Calu3 (cell line): ENCODE measurements around the gene CCL28. TPM values are rescaled to one million over a fixed set of nuclear protein-coding genes. Genes with fewer than 3 reads are reported as not detected.

Source experiments
- BruUV-seq: library from RNA; stranded (reverse); fragments of 400-500 nt; replicated peaks from 2 replicates; lab custom pipeline; 2021; lab: Mats Ljungman, UMichigan
- CTCF ChIA-PET: fragments of 300-600 bp; sonication (Branson Sonifier 250); formaldehyde crosslinking; loops from one replicate; lab custom pipeline; 2022; ENCODE audit warnings: antibody characterized with exemption; lab: Charles Lee
- DNase-seq: peaks from one replicate; pipeline ENCODE4 v3.0.0; 2022
- H3K27ac Mint-ChIP-seq: one replicate; pipeline ENCODE4 v1.8.0; 2022; ENCODE audit warnings: mixed read lengths; ENCODE audit not compliant: unreplicated experiment
- H3K27me3 Mint-ChIP-seq: one replicate; pipeline ENCODE4 v1.8.0; 2022; ENCODE audit warnings: mixed read lengths; ENCODE audit not compliant: unreplicated experiment
- H3K36me3 Mint-ChIP-seq: one replicate; pipeline ENCODE4 v1.8.0; 2022; ENCODE audit warnings: mild to moderate bottlenecking, moderate library complexity, mixed read lengths; ENCODE audit not compliant: insufficient read depth, unreplicated experiment
- H3K4me1 Mint-ChIP-seq: one replicate; pipeline ENCODE4 v1.8.0; 2022; ENCODE audit warnings: mild to moderate bottlenecking, low read depth, mixed read lengths; ENCODE audit not compliant: unreplicated experiment
- H3K4me3 Mint-ChIP-seq: one replicate; pipeline ENCODE4 v1.8.0; 2022; ENCODE audit warnings: mild to moderate bottlenecking, low read depth, moderate library complexity, mixed read lengths; ENCODE audit not compliant: unreplicated experiment
- H3K9me3 Mint-ChIP-seq: one replicate; pipeline ENCODE4 v1.8.0; 2022; ENCODE audit warnings: low read depth, mixed read lengths; ENCODE audit not compliant: unreplicated experiment
- intact Hi-C: fragments of 100-400 bp; cut with micrococcal nuclease; formaldehyde crosslinking; loops from one replicate; pipeline ENCODE4 v1.10.0; 2022; ENCODE audit not compliant: unreplicated experiment
- total RNA-seq: library from RNA; stranded (reverse); gene quantifications from 2 replicates; pipeline ENCODE4 v1.2.3, GENCODE V29; 2022
- TF ChIP-seq, protein P1 (sequence below): fragments of 200-600 bp; IDR thresholded peaks from one replicate; pipeline ENCODE4 v1.8.0; 2022; ENCODE audit warnings: antibody characterized with exemption; ENCODE audit not compliant: unreplicated experiment

Gene CCL28
- total RNA-seq, 1 experiment from 2014 or later: 12.2 TPM

DNA sequence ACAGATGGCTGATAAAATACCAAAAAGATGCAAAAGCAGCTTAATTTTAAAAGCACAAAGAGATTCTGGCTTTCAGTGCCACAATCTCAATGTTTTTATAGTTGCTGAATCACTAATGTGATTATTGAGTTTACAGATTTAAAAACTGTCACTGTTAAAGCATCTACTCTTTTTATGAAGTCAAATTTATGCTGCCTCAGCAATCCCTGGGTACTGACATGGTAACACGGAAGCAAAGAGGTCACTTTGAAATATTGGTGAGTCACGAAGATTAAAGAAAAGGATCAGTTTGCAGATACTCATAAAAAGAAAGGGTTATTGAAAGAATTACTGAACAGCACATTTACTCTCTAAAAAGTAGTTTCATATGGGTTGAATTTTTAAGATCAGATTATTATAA, 59.3 kb downstream of the CCL28 start:
- TF ChIP-seq, protein P1, sequence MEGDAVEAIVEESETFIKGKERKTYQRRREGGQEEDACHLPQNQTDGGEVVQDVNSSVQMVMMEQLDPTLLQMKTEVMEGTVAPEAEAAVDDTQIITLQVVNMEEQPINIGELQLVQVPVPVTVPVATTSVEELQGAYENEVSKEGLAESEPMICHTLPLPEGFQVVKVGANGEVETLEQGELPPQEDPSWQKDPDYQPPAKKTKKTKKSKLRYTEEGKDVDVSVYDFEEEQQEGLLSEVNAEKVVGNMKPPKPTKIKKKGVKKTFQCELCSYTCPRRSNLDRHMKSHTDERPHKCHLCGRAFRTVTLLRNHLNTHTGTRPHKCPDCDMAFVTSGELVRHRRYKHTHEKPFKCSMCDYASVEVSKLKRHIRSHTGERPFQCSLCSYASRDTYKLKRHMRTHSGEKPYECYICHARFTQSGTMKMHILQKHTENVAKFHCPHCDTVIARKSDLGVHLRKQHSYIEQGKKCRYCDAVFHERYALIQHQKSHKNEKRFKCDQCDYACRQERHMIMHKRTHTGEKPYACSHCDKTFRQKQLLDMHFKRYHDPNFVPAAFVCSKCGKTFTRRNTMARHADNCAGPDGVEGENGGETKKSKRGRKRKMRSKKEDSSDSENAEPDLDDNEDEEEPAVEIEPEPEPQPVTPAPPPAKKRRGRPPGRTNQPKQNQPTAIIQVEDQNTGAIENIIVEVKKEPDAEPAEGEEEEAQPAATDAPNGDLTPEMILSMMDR: no peak
- Mint-ChIP-seq H3K4me1 (peaks cover 8% of the 10 kb centered on the region), H3K27ac (no peak overlapping the region), H3K36me3 (no peaks in the 10 kb centered on the region), H3K27me3 (no peaks in the 10 kb centered on the region), H3K4me3 (no peak overlapping the region), H3K9me3 (peaks cover 2% of the 10 kb centered on the region)
- CTCF ChIA-PET: no interaction called here
- intact Hi-C loops: no loop called here
- no TSS peak for BruUV-seq
- DNase-seq: no peak

DNA sequence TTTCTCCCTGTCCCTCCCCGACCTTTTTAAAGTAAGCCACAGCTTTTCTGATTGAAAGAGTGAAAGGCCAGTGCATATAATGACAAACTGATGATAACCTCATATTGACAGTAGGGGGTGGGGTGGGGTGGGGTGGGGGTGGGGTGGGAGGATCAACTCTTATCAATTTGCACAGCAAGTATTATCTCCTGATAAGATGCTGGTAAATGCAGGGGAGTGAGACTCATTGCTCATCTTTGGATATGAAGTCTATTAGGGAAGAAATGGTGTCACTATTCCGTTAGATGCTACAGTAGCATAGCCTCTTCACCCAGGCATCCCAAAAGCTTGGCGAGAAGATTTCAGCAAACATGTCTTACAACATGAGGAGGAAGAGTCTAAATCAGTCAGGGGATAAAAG, 60.1 kb downstream of the CCL28 start:
- TF ChIP-seq, protein P1: no peak
- CTCF ChIA-PET: no interaction called here
- BruUV-seq: no TSS peak
- Mint-ChIP-seq H3K4me1 (peaks cover 7% of the 10 kb centered on the region), H3K4me3 (no peak overlapping the region), H3K27me3 (no peaks in the 10 kb centered on the region), H3K36me3 (no peaks in the 10 kb centered on the region), H3K27ac (no peak overlapping the region), H3K9me3 (peaks cover 2% of the 10 kb centered on the region)
- no peak for DNase-seq
- intact Hi-C loops: no loop called here

DNA sequence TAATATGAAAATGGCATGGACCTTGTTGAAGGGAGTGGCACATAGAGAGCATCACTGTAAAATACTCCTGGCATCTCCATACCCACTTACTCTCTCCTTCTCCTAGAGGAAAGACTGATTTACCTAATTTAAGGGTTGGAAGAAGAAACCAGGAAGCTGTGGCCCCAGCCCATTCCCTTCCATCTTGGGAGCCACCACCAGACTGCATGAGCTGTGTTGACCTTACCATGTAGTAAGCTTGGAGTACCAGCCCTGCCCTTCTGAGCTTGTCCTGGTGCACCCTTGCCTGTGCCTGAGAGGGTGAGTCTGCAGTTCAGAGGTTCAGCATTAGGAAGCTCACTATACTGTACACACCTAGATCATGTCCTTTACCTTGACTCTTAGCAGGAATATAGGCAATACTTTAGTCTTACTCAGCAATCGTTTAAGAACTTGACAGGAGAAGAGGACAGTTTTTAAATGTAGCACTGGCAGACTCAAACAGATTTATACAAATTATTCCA, 63.3 kb downstream of the CCL28 start:
- Mint-ChIP-seq H3K4me3 (no peak overlapping the region), H3K27ac (no peak overlapping the region), H3K36me3 (no peaks in the 10 kb centered on the region), H3K9me3 (no peaks in the 10 kb centered on the region), H3K27me3 (no peaks in the 10 kb centered on the region), H3K4me1 (no peaks in the 10 kb centered on the region)
- BruUV-seq: no TSS peak
- CTCF ChIA-PET: no interaction called here
- DNase-seq: no peak
- intact Hi-C loops: no loop called here
- TF ChIP-seq, protein P1: no peak

DNA sequence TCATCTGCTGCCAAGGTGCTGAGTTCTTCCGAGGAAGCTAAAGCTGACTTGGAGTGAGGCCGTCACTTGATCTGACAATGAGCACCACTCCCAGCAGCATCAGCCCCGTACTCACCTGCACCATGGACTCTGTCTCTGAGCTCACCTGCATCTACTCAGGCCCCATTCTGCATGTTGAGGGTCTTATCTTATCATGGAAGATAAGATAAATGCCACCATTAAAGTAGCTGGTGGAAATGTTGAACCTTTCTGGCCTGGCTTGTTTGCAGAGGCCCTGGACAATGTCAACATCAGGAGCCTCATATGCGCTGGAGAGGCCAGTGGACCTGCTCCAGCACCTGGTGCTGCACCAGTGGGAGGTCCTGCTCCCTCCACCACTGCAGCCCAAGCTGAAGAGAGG, 64.0 kb downstream of the CCL28 start:
- H3K4me3 Mint-ChIP-seq: no peak overlapping the region
- intact Hi-C loops: no loop called here
- no TSS peak for BruUV-seq
- H3K9me3 Mint-ChIP-seq: peaks cover 3% of the 10 kb centered on the region
- DNase-seq: no peak
- TF ChIP-seq, protein P1: no peak
- H3K27ac Mint-ChIP-seq: no peak overlapping the region
- H3K27me3 Mint-ChIP-seq: no peaks in the 10 kb centered on the region
- H3K36me3 Mint-ChIP-seq: no peaks in the 10 kb centered on the region
- CTCF ChIA-PET: no interaction called here
- H3K4me1 Mint-ChIP-seq: no peaks in the 10 kb centered on the region
